Type B pancreatic cell (in vitro differentiated cells): ENCODE measurements around the gene L3MBTL4. TPM values are rescaled to one million over a fixed set of nuclear protein-coding genes. Genes with fewer than 3 reads are reported as not detected.
A peak's percentile ranks its signal among the peaks of the same experiment; 100 is the strongest.
"Not testable (repeated sequence)": the region's sequence is repeated elsewhere in the genome, so short reads cannot be mapped to it uniquely, and the experiment has no call there.

Experiments used
- DNase-seq: peaks from one replicate; pipeline ENCODE4 v3.0.0; 2021; ENCODE audit warnings: mixed read lengths; ENCODE audit not compliant: unreplicated experiment; ENCODE audit errors: extremely low spot score
- H3K27ac Mint-ChIP-seq: 2 replicates; pipeline ENCODE4 v1.8.0; 2021; ENCODE audit warnings: mild to moderate bottlenecking, mixed read lengths
- H3K27me3 Mint-ChIP-seq: 2 replicates; pipeline ENCODE4 v1.8.0; 2021; ENCODE audit warnings: mixed read lengths
- H3K36me3 Mint-ChIP-seq: 2 replicates; pipeline ENCODE4 v1.8.0; 2021; ENCODE audit warnings: mixed read lengths
- H3K4me1 Mint-ChIP-seq: one replicate; pipeline ENCODE4 v1.8.0; 2021; ENCODE audit warnings: mixed read lengths; ENCODE audit not compliant: unreplicated experiment
- H3K4me3 Mint-ChIP-seq: 2 replicates; pipeline ENCODE4 v1.8.0; 2021; ENCODE audit warnings: mild to moderate bottlenecking, mixed read lengths
- H3K9me3 Mint-ChIP-seq: 2 replicates; pipeline ENCODE4 v1.8.0; 2021; ENCODE audit warnings: mixed read lengths
- total RNA-seq: library from RNA; stranded (reverse); gene quantifications from 2 replicates; pipeline ENCODE4 v1.2.1, GENCODE V29; 2021; ENCODE audit warnings: low replicate concordance
- TF ChIP-seq, protein P1 (sequence below): fragments of 200-600 bp; sonication (generic); conservative IDR thresholded peaks from 2 replicates; pipeline ENCODE4 v1.5.0; 2021; ENCODE audit warnings: antibody characterized with exemption, mild to moderate bottlenecking

Gene L3MBTL4
- total RNA-seq, 1 donor from 2014 or later, result 2.2 TPM

GRCh38 chr18:6412933-6413472 is 1.7 kb downstream of the L3MBTL4 start:
- Mint-ChIP-seq H3K27me3 (peaks cover 61% of the 10 kb centered on the region), H3K4me3 (peak overlapping the region; percentile 85), H3K9me3 (no peaks in the 10 kb centered on the region), H3K36me3 (no peaks in the 10 kb centered on the region), H3K4me1 (peaks cover 8% of the 10 kb centered on the region), H3K27ac (peak overlapping the region; percentile 62)
- no peak for DNase-seq
- TF ChIP-seq, protein P1, sequence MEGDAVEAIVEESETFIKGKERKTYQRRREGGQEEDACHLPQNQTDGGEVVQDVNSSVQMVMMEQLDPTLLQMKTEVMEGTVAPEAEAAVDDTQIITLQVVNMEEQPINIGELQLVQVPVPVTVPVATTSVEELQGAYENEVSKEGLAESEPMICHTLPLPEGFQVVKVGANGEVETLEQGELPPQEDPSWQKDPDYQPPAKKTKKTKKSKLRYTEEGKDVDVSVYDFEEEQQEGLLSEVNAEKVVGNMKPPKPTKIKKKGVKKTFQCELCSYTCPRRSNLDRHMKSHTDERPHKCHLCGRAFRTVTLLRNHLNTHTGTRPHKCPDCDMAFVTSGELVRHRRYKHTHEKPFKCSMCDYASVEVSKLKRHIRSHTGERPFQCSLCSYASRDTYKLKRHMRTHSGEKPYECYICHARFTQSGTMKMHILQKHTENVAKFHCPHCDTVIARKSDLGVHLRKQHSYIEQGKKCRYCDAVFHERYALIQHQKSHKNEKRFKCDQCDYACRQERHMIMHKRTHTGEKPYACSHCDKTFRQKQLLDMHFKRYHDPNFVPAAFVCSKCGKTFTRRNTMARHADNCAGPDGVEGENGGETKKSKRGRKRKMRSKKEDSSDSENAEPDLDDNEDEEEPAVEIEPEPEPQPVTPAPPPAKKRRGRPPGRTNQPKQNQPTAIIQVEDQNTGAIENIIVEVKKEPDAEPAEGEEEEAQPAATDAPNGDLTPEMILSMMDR, result no peak

DNA sequence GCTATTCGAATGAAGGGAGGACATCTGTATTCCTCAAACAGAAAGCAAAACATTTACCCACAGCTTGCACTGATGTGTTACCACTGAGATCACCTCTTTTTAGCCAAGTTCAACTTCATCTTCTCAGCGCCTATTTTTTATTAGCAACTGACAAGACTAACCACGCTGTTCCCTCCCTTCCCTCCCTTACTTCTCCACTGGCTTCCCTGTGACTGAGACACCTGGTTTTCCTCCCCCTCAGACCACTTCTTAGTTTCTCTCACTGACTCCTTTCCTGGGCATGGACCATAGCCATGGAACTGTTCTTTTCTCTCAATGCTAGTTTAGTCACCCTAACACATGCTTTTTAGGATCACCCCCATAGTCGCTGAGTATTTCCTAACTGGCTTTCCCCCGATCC is 3.3 kb downstream of the L3MBTL4 start:
- Mint-ChIP-seq H3K4me1 (peaks cover 15% of the 10 kb centered on the region), H3K27ac (no peak overlapping the region), H3K27me3 (peaks cover 55% of the 10 kb centered on the region), H3K4me3 (no peak overlapping the region), H3K36me3 (no peaks in the 10 kb centered on the region), H3K9me3 (no peaks in the 10 kb centered on the region)
- TF ChIP-seq, protein P1, result no peak
- DNase-seq, result no peak

DNA sequence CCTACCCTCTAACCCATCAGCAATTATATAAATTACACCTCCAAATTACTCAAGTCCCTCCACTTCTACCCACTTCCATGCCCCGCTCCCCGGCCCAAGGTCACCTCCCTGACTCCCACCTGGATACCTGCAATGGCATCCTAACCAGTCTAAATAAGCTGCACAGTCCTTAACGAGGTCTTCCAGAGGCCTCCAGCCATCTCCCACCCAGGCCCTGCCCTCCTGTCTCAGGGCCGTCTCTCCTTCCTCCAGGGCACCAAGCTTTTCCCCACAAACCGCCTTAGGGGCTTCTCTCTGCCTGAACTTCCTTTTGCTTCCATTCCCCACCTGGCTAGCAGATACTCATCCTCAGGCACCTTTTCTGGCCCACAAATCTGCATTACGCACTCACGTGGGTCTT is 4.8 kb downstream of the L3MBTL4 start:
- no peaks in the 10 kb centered on the region for H3K36me3 Mint-ChIP-seq
- no peaks in the 10 kb centered on the region for H3K9me3 Mint-ChIP-seq
- peaks cover 19% of the 10 kb centered on the region for H3K4me1 Mint-ChIP-seq
- TF ChIP-seq, protein P1, result no peak
- H3K4me3 Mint-ChIP-seq, result no peak overlapping the region
- no peak overlapping the region for H3K27ac Mint-ChIP-seq
- peaks cover 45% of the 10 kb centered on the region for H3K27me3 Mint-ChIP-seq
- no peak for DNase-seq

GRCh38 chr18:6408543-6408942 is 6.2 kb downstream of the L3MBTL4 start:
- DNase-seq, H3K36me3 Mint-ChIP-seq, H3K9me3 Mint-ChIP-seq, H3K4me3 Mint-ChIP-seq, H3K27ac Mint-ChIP-seq: not testable (repeated sequence)
- peaks cover 17% of the 10 kb centered on the region for H3K4me1 Mint-ChIP-seq
- peaks cover 40% of the 10 kb centered on the region for H3K27me3 Mint-ChIP-seq

DNA sequence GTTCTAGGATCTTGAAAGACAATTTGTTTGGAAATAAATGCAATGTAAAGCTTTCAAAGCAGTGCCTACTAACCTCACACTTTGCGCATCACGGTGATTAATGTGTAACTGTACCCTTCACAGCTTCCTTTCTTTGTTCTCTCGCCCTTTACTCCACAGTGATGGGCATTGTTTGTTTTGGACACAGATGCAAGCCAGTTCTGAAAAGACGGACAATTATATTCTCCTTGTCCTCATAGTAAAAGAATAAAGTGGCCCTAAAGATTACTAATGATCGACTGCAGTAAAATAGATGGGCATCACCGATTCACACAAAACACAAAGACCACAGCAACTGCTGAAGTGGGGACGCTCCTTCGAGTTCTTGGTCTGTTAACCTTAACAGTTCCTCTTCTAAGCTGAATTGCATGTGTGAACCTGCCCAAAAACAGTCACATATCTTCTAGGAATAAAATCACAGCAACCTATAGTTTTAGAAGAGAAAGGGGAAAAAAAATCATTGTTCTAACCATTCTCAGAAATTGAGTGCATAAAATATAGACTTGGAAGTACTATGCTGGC is 7.7 kb downstream of the L3MBTL4 start:
- TF ChIP-seq, protein P1, result no peak
- Mint-ChIP-seq H3K9me3 (no peaks in the 10 kb centered on the region), H3K4me3 (no peak overlapping the region)

DNA sequence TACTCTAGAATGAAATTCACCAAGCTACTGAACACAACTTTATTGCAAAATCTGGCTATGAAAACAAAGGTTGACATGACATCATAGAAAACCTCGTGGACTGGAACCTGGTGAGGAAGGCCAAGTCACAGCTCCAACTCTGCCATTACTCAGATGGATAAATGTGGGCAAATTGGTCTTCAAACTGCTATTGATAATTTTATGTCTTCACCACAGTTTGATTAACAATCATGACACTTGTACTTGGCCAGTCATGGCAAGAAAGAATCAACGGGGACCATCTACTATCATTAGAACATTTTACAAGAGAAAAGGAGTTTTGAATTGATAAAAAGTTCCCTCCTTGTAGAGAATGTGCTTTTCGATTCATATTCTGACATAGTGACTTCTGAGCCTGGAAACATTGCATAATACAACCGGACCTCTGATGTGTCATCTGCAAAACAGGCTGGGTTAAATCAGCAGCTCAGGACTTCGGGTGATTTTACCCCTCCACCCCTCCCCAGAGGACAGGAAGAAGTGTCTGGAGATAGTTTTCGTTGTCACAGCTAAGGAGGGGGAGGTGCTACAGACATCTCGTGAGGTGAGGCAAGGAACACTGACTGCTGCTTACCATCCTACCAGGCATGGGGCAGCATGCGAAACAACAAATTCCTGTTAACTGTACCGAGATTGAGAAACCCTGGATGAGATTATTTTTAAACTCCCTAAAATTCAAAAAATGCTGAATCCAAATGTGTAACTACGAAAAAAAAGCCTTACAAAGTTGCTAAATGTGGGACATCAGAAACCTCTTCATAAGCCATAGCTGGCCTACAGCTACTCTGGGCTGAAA is 8.4 kb downstream of the L3MBTL4 start:
- no peaks in the 10 kb centered on the region for H3K9me3 Mint-ChIP-seq
- H3K36me3 Mint-ChIP-seq, result no peaks in the 10 kb centered on the region
- TF ChIP-seq, protein P1, result no peak
- H3K27ac Mint-ChIP-seq, result no peak overlapping the region
- H3K27me3 Mint-ChIP-seq, result peaks cover 19% of the 10 kb centered on the region
- DNase-seq, result no peak
- H3K4me3 Mint-ChIP-seq, result no peak overlapping the region
- peaks cover 16% of the 10 kb centered on the region for H3K4me1 Mint-ChIP-seq

More for the DNA sequence above, 7.7 kb downstream of the L3MBTL4 start:
- Mint-ChIP-seq H3K36me3 (no peaks in the 10 kb centered on the region), H3K27ac (no peak overlapping the region), H3K4me1 (peaks cover 16% of the 10 kb centered on the region), H3K27me3 (peaks cover 25% of the 10 kb centered on the region)
- DNase-seq, result no peak
